ENCODE data around the gene CEP70.

The CEP70 gene

DNA sequence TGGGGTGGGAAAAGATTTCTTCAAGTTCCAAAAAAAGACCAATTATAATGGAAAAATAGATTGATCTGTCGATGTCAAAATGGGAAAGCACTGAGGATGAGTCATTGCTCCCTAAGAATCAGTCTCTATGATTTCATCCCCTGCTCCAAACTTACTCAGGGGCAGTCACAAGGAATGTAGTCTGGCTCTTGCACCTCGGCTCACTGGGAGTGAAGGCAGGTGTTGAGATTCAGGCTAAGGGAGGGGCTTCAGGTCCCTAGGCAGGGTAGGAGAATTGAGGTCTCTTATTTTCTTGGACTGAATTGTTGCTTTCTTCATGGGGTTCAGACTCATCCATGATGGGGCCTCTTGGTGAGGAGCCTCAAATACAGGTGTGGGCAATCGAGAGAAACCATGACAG lies 145.4 kb downstream of the CEP70 start:
- no peak for DNase-seq

DNA sequence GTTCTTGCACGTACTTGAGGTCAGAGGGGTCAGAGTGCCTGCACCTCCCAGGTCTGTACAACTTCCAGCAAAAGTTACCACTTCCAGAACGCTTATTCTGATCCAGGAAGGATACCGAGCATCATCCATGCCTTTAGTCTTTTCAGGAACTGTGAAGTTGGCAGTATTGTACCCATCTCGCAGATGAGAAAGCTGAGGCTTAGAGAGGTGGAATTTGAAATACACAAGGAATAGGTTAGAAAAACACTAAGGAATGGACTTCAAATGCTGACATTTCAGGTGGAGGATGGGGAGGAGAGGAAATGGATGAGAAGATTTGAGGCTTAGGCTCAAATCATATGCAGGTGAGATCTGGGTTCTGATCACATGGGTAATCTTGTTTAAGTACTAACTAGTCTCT lies 148.4 kb downstream of the CEP70 start:
- no peak for DNase-seq

DNA sequence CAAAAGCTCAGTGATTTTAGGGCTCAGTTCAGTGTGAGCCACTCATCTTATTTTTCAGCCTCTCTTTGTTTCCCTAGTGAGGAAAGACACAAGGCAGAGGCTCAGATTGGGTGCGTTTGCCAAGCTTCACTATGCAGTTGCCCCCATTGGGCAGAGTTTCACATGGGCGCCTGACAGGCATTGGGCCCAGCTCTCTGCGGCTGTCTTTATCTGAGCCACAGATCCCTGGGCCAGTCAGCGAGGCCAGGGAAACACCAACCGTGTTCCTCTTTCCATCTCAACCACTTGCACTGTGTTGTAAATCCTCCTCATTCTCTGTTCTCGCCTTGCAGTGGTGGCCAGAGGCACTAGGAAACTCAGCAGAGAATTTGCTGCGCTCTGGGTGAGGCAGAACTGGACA lies 148.8 kb downstream of the CEP70 start:
- no peak for DNase-seq
